GM12878 (cell line): Measurements from ENCODE around the gene ELN. TPM values are rescaled to one million over a fixed set of nuclear protein-coding genes. Genes with fewer than 3 reads are reported as not detected.

ENCODE experiments used
- ATAC-seq: fragments of 200-7000 bp; cut with Tn5 transposase; 3 replicates; pipeline ENCODE4 v1.9.1; 2020; ENCODE audit warnings: mild to moderate bottlenecking, moderate library complexity
- BruUV-seq: library from RNA; stranded (reverse); fragments of 400-500 nt; replicated peaks from 2 replicates; lab custom pipeline; 2021; lab: Mats Ljungman, UMichigan
- CTCF ChIA-PET: fragments of 300-600 bp; sonication (Branson Sonifier 250); formaldehyde crosslinking; extraction: SDS; loops from one replicate; lab custom pipeline; 2021; ENCODE audit warnings: inconsistent platforms; lab: Yijun Ruan, JAX
- POLR2A ChIA-PET: fragments of 350-600 bp; formaldehyde crosslinking; extraction: SDS; loops from one replicate; lab custom pipeline; 2021; ENCODE audit warnings: inconsistent platforms; lab: Charles Lee
- RAD21 ChIA-PET: fragments of 300-600 bp; sonication (Branson Sonifier 250); formaldehyde crosslinking; loops from one replicate; lab custom pipeline; 2023; ENCODE audit warnings: antibody characterized with exemption; ENCODE audit not compliant: unreplicated experiment; lab: Charles Lee
- SMC1A ChIA-PET: fragments of 300-600 bp; sonication (Branson Sonifier 250); formaldehyde crosslinking; loops from one replicate; lab custom pipeline; 2023; ENCODE audit not compliant: unreplicated experiment, uncharacterized antibody; lab: Charles Lee
- DNase-seq: peaks from one replicate; pipeline ENCODE4 v3.0.0-alpha.2; 2011; ENCODE audit warnings: low read depth, low spot score
- FAIRE-seq: peaks from 3 replicates; lab custom pipeline; 2011; peaks lifted over from hg19 to GRCh38; lab: Jason Lieb, UNC
- H2AFZ ChIP-seq: 2 replicates; pipeline ENCODE4 v1.6.0; 2011; ENCODE audit warnings: low read depth, low read length, control low read depth; ENCODE audit not compliant: control insufficient read depth
- H3K27ac ChIP-seq: 2 replicates; pipeline ENCODE4 v1.5.1; 2011; ENCODE audit warnings: control low read depth; ENCODE audit not compliant: control insufficient read depth, insufficient read depth
- H3K27me3 ChIP-seq, 2 experiments: replicated peaks in 1 of 2; 2 replicates each; pipeline versions ENCODE4 v1.6.0 to v1.6.1; 2011; ENCODE audit warnings: low read length in 1 of 2; ENCODE audit not compliant: control insufficient read depth in 2 of 2, insufficient read depth in 2 of 2
- H3K36me3 ChIP-seq, 2 experiments: 2 replicates each; pipeline ENCODE4 v1.5.1; 2011; ENCODE audit warnings: low read length in 1 of 2; ENCODE audit not compliant: control insufficient read depth in 2 of 2, insufficient read depth in 2 of 2
- H3K4me1 ChIP-seq: 2 replicates; pipeline ENCODE4 v1.6.1; 2011; ENCODE audit warnings: mild to moderate bottlenecking, low read length, moderate library complexity, mixed read lengths; ENCODE audit not compliant: control insufficient read depth, insufficient read depth
- H3K4me2 ChIP-seq: 2 replicates; pipeline ENCODE4 v1.6.0; 2011; ENCODE audit warnings: control low read depth; ENCODE audit not compliant: control insufficient read depth, insufficient read depth
- H3K4me3 ChIP-seq: fragments of 200-600 bp; sonication (generic); 2 replicates; pipeline ENCODE4 v1.5.1; 2016
- H3K79me2 ChIP-seq: 2 replicates; pipeline ENCODE4 v1.6.0; 2011; ENCODE audit warnings: low read length; ENCODE audit not compliant: control insufficient read depth, insufficient read depth
- H3K9ac ChIP-seq: 2 replicates; pipeline ENCODE4 v1.8.0; 2011; ENCODE audit warnings: low read length, control low read depth, mixed read lengths; ENCODE audit not compliant: control insufficient read depth, insufficient read depth
- H3K9me3 ChIP-seq: replicated peaks from 3 replicates; pipeline ENCODE4 v1.5.1; 2011; ENCODE audit warnings: mild to moderate bottlenecking, low read length; ENCODE audit not compliant: control insufficient read depth, insufficient read depth
- H4K20me1 ChIP-seq: 2 replicates; pipeline ENCODE4 v1.6.0; 2011; ENCODE audit not compliant: control insufficient read depth, insufficient read depth
- CEBPZ ChIP-seq: fragments of 150-350 bp; IDR thresholded peaks from 2 replicates; pipeline ENCODE4 v1.6.1; 2016; ENCODE audit warnings: low read depth, low read length
- CHD2 ChIP-seq: IDR thresholded peaks from 2 replicates; pipeline ENCODE4 v1.6.1; 2011; ENCODE audit warnings: low read depth, low read length, improper control_type of control experiment, borderline replicate concordance
- E2F8 ChIP-seq: fragments of 450-650 bp; IDR thresholded peaks from 2 replicates; pipeline ENCODE4 v1.6.1; 2018; ENCODE audit warnings: mild to moderate bottlenecking, low read depth, moderate library complexity; ENCODE audit not compliant: partially characterized antibody
- ETV6 ChIP-seq, 2 experiments: fragments of 450-650 bp in 1 of 2; IDR thresholded peaks in 1 of 2; conservative IDR thresholded peaks in 1 of 2; 2 replicates each; pipeline ENCODE4 v1.6.1; 2014; ENCODE audit warnings: antibody characterized with exemption in 1 of 2, borderline replicate concordance in 1 of 2, low read depth in 1 of 2, mild to moderate bottlenecking in 1 of 2, moderate library complexity in 1 of 2
- FOXM1 ChIP-seq: IDR thresholded peaks from 2 replicates; pipeline ENCODE4 v1.6.1; 2012; ENCODE audit warnings: low read depth, mild to moderate bottlenecking, inconsistent platforms, low read length, moderate library complexity
- MTA3 ChIP-seq: IDR thresholded peaks from 2 replicates; pipeline ENCODE4 v1.6.1; 2012; ENCODE audit warnings: low read length, inconsistent platforms, borderline replicate concordance
- POLR2A ChIP-seq: IDR thresholded peaks from 2 replicates; pipeline ENCODE4 v1.6.1; 2011; ENCODE audit warnings: low read depth, mild to moderate bottlenecking, low read length
- USF2 ChIP-seq: IDR thresholded peaks from 2 replicates; pipeline ENCODE4 v1.6.1; 2011; ENCODE audit warnings: low read depth, low read length, improper control_type of control experiment, borderline replicate concordance
- YBX1 ChIP-seq: fragments of 450-650 bp; IDR thresholded peaks from 2 replicates; pipeline ENCODE4 v1.6.1; 2016; ENCODE audit warnings: antibody characterized with exemption
- ZNF207 ChIP-seq: fragments of 450-650 bp; IDR thresholded peaks from 2 replicates; pipeline ENCODE4 v1.6.1; 2014; ENCODE audit warnings: antibody characterized with exemption, mild to moderate bottlenecking, borderline replicate concordance
- ZNF24 ChIP-seq: fragments of 450-650 bp; IDR thresholded peaks from 2 replicates; pipeline ENCODE4 v1.6.1; 2017; ENCODE audit warnings: antibody characterized with exemption, mild to moderate bottlenecking
- ZNF687 ChIP-seq: fragments of 450-650 bp; IDR thresholded peaks from 2 replicates; pipeline ENCODE4 v1.6.1; 2017; ENCODE audit warnings: mild to moderate bottlenecking, moderate library complexity
- whole genome bisulfite sequencing: methylation state at CpG from one replicate; pipeline ENCODE4 v1.1.6; 2016; ENCODE audit warnings: low lambda C conversion rate; ENCODE audit not compliant: insufficient replicate concordance, insufficient coverage; ENCODE audit errors: missing lambda C conversion rate; 5-methylcytosine and 5-hydroxymethylcytosine counted together
- in situ Hi-C: fragments of 300-500 bp; cut with MboI; formaldehyde crosslinking; loops from 9 replicates; pipeline ENCODE4 v1.14.3; 2018; ENCODE audit warnings: mixed read lengths
- intact Hi-C: fragments of 100-400 bp; cut with micrococcal nuclease; formaldehyde crosslinking; loops from one replicate; pipeline ENCODE4 v1.14.2; 2022; ENCODE audit not compliant: unreplicated experiment
- polyA plus RNA-seq, 11 experiments: library from polyadenylated mRNA; depleted of rRNA in 4 of 11; unstranded in 6 of 11; stranded (reverse) in 5 of 11; fragments of >200 nt; fragmentation: Nextera tagmentation in 4 of 11; fragmentation: Illumina TruSeq in 1 of 11; extraction: Ambion mirVana in 4 of 11; extraction: Trizol in 1 of 11; gene quantifications; 1 replicate in 1 of 11; 2 replicates in 10 of 11; pipeline versions ENCODE4 v1.2.1 to v1.2.3, GENCODE V29; 2011 to 2016; ENCODE audit warnings: inconsistent platforms in 2 of 11, missing spikeins in 2 of 11, low read depth in 1 of 11
- total RNA-seq, 4 experiments: library from RNA; depleted of rRNA in 3 of 4; stranded (reverse); fragments of >200 nt in 3 of 4; fragmentation: Illumina TruSeq in 1 of 4; extraction: Trizol in 1 of 4; gene quantifications; 2 replicates each; pipeline versions ENCODE4 v1.2.1 to v1.2.3, GENCODE V29; 2013 to 2021

ELN gene
- total and polyA plus RNA-seq, 10 of the 15 experiments (the other 5 are each of a cell fraction or from before 2014, with no cell fraction given), result 0.08 to 0.27 (median 0.23) TPM; not detected in 7

GRCh38 chr7:74032624-74033371 is 4.8 kb downstream of the ELN start:
- Histone ChIP-seq H3K27me3 (peaks cover 9 to 10% of the 10 kb centered on the region in 2 experiments; a peak in 3 of 4 replicates), H3K4me1 (no peaks in the 10 kb centered on the region), H3K4me3 (no peak overlapping the region), H3K27ac (no peak overlapping the region), H3K36me3 (no peaks in the 10 kb centered on the region), H3K4me2 (no peak overlapping the region), H3K79me2 (no peaks in the 10 kb centered on the region), H4K20me1 (no peaks in the 10 kb centered on the region), H2AFZ (no peak overlapping the region), H3K9ac (no peak overlapping the region), H3K9me3 (no peaks in the 10 kb centered on the region)
- no TSS peak for BruUV-seq
- FAIRE-seq (no peak), DNase-seq (no peak), ATAC-seq (no peak)
- RAD21 ChIA-PET, result no interaction called here
- intact Hi-C loops, result no loop called here
- SMC1A ChIA-PET, result no interaction called here
- CTCF ChIA-PET, result no interaction called here
- in situ Hi-C loops, result no loop called here
- POLR2A ChIA-PET, result no interaction called here
- 22% methylated on average over 7 of the region's 8 CpGs for WGBS
- TF ChIP-seq ZNF207, result no peak
- no peak for TF ChIP-seq ETV6 (conservative IDR thresholded peaks at IDR 0.05 in 1 of 2, IDR thresholded peaks at IDR 0.05 in 1 of 2; ENCODE audit: borderline replicate concordance in 1 of 2, low read depth in 1 of 2)
- TF ChIP-seq FOXM1, result no peak
- no peak for TF ChIP-seq CEBPZ
- TF ChIP-seq YBX1, result no peak
- no peak for TF ChIP-seq MTA3
- TF ChIP-seq E2F8, result no peak
- no peak for TF ChIP-seq ZNF687
- TF ChIP-seq POLR2A, result no peak
- TF ChIP-seq ZNF24, result no peak
- no peak for TF ChIP-seq USF2
- TF ChIP-seq CHD2, result no peak
